H1 (cell line): ENCODE measurements around the gene RTN4RL2. TPM values are rescaled to one million over a fixed set of nuclear protein-coding genes. Genes with fewer than 3 reads are reported as not detected.

Experiments used
- BRCA1 ChIP-seq: IDR thresholded peaks from 2 replicates; pipeline ENCODE4 v1.6.1; 2012; ENCODE audit warnings: low read depth, low read length, improper control_type of control experiment
- CHD1 ChIP-seq: IDR thresholded peaks from 2 replicates; pipeline ENCODE4 v1.6.1; 2012; ENCODE audit warnings: low read depth, low read length, improper control_type of control experiment
- CTBP2 ChIP-seq: IDR thresholded peaks from 2 replicates; pipeline ENCODE4 v1.7.0; 2011; ENCODE audit warnings: borderline replicate concordance, mild to moderate bottlenecking, moderate library complexity, mixed read lengths, low read length; ENCODE audit not compliant: insufficient read depth, insufficient read length
- KDM4A ChIP-seq: IDR thresholded peaks from one replicate; pipeline ENCODE4 v1.7.1; 2012; ENCODE audit warnings: low read depth, mild to moderate bottlenecking, moderate library complexity, low read length, inconsistent platforms; ENCODE audit not compliant: severe bottlenecking
- POLR2AphosphoS5 ChIP-seq: IDR thresholded peaks from 2 replicates; pipeline ENCODE4 v1.6.1; 2011; ENCODE audit warnings: low read depth, low read length
- RAD21 ChIP-seq, 2 experiments: IDR thresholded peaks in 1 of 2; conservative IDR thresholded peaks in 1 of 2; 2 replicates each; pipeline ENCODE4 v1.6.1; 2011; ENCODE audit warnings: low read depth in 2 of 2, low read length in 2 of 2, improper control_type of control experiment in 1 of 2, inconsistent platforms in 1 of 2, mild to moderate bottlenecking in 1 of 2, moderate library complexity in 1 of 2
- RNF2 ChIP-seq: fragments of 200-900, 300-1000 bp; sonication (generic); IDR thresholded peaks from 2 replicates; pipeline ENCODE4 v1.7.1; 2016; ENCODE audit warnings: borderline replicate concordance, low read depth, mild to moderate bottlenecking, antibody characterized with exemption, low read length; ENCODE audit not compliant: poor library complexity, severe bottlenecking; ENCODE audit errors: missing control alignments
- SP1 ChIP-seq: IDR thresholded peaks from 2 replicates; pipeline ENCODE4 v1.6.1; 2011; ENCODE audit warnings: low read depth, low read length
- SUZ12 ChIP-seq: fragments of 200-600 bp; sonication (generic); IDR thresholded peaks from 2 replicates; pipeline ENCODE4 v1.6.1; 2012; ENCODE audit warnings: mild to moderate bottlenecking, inconsistent platforms, low read length, moderate library complexity, mixed read lengths
- TEAD4 ChIP-seq: IDR thresholded peaks from 2 replicates; pipeline ENCODE4 v1.6.1; 2012; ENCODE audit warnings: low read depth, low read length, inconsistent platforms, mixed read lengths
- polyA plus RNA-seq, 7 experiments: library from polyadenylated mRNA; depleted of rRNA in 3 of 7; stranded (reverse) in 5 of 7; unstranded in 2 of 7; fragments of >200 nt in 5 of 7; fragments of 200-250 nt in 2 of 7; gene quantifications; 1 replicate in 5 of 7; 2 replicates in 1 of 7; 4 replicates in 1 of 7; pipeline versions ENCODE4 v1.2.1 to v1.2.3, GENCODE V29; 2011 to 2013; ENCODE audit warnings: missing spikeins in 2 of 7, mixed read lengths in 2 of 7
- total RNA-seq: library from RNA; stranded (reverse); fragmentation: NEBNext Ultra II Directional; extraction: Animal tissue kit (Norgen Biotek cat#: 25700); gene quantifications from 2 replicates; pipeline ENCODE4 v1.2.1, GENCODE V29; 2021
- TF ChIP-seq, protein P1 (sequence below), 3 experiments: IDR thresholded peaks; 1 replicate in 2 of 3; 2 replicates in 1 of 3; pipeline versions ENCODE4 v1.5.1 to v1.6.1; 2011; ENCODE audit warnings: low read length in 3 of 3, mild to moderate bottlenecking in 3 of 3, inconsistent platforms in 2 of 3, low read depth in 1 of 3, moderate library complexity in 1 of 3; ENCODE audit not compliant: insufficient read depth in 1 of 3; ENCODE audit errors: control extremely low read depth in 1 of 3

The RTN4RL2 gene
- total and polyA plus RNA-seq, 2 of the 8 experiments (the other 6 are each of a cell fraction or from before 2014, with no cell fraction given), result 11.4 to 23.7 TPM

DNA sequence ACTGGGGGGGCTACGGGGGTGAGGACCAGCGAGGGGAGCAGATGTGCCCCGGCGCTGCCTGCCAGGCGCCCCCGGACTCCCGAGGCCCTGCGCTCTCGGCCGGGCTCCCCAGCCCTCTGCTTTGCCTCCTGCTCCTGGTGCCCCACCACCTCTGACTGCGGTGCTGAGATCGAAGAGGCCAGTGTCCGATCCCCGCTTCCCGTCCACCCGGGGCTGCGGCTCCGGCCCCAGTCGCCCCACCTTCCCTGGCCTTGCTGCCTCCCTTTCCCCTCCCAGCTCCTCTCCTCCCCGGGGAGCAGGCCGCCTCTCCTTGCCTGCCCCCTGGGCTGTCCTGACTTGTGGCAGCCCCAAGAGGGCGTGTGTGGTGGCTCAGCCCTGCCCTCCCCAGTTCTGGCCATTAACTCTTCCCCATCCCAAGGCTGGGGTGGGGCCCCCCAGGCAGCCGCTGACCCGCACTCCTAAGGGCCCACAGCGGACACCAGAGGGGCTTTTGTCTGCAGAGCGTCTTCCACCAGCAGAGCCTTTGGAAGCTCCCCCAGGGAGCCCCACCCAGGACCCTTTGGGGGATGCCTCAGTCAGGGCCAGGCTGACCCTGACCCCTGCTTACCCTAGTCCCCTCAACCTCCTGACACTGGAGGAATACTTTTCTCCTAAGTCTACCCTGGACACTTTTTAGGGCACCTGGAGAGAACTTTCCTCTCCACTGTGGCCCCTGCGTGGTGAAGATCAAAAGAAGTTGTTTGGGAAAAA, 16.6 kb downstream of the RTN4RL2 start (continued):
- TF ChIP-seq RNF2 (no peak), KDM4A (no peak), SP1 (no peak), SUZ12 (no peak), CTBP2 (no peak), CHD1 (no peak), POLR2AphosphoS5 (peak; percentile 66; the same call in 1 of the 2 replicates), RAD21 (IDR thresholded peaks at IDR 0.05 in 1 of 2, conservative IDR thresholded peaks at IDR 0.05 in 1 of 2; ENCODE audit: low read depth in 2 of 2, low read length in 2 of 2) (peak in 1 of 2 experiments; percentile 23; a peak in 1 of 4 replicates), TEAD4 (no peak), BRCA1 (no peak)
- TF ChIP-seq, protein P1, sequence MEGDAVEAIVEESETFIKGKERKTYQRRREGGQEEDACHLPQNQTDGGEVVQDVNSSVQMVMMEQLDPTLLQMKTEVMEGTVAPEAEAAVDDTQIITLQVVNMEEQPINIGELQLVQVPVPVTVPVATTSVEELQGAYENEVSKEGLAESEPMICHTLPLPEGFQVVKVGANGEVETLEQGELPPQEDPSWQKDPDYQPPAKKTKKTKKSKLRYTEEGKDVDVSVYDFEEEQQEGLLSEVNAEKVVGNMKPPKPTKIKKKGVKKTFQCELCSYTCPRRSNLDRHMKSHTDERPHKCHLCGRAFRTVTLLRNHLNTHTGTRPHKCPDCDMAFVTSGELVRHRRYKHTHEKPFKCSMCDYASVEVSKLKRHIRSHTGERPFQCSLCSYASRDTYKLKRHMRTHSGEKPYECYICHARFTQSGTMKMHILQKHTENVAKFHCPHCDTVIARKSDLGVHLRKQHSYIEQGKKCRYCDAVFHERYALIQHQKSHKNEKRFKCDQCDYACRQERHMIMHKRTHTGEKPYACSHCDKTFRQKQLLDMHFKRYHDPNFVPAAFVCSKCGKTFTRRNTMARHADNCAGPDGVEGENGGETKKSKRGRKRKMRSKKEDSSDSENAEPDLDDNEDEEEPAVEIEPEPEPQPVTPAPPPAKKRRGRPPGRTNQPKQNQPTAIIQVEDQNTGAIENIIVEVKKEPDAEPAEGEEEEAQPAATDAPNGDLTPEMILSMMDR (IDR thresholded peaks at IDR 0.05; ENCODE audit: control extremely low read depth in 1 of 3, insufficient read depth in 1 of 3, low read depth in 1 of 3, low read length in 3 of 3), result peak; percentile 52 to 67 (median 54); a peak in 3 of 4 replicates
